HG02678 (cell line): ENCODE measurements around the gene BNC2.

Experiments
- ATAC-seq: cut with Tn5 transposase; IDR thresholded peaks from one replicate; pipeline ENCODE4 v1.9.1; 2021; ENCODE audit warnings: mild to moderate bottlenecking, moderate library complexity; ENCODE audit not compliant: unreplicated experiment

BNC2 gene

GRCh38 chr9:16869882-16870595, 431 bp downstream of the BNC2 start:
- ATAC-seq = no peak

DNA sequence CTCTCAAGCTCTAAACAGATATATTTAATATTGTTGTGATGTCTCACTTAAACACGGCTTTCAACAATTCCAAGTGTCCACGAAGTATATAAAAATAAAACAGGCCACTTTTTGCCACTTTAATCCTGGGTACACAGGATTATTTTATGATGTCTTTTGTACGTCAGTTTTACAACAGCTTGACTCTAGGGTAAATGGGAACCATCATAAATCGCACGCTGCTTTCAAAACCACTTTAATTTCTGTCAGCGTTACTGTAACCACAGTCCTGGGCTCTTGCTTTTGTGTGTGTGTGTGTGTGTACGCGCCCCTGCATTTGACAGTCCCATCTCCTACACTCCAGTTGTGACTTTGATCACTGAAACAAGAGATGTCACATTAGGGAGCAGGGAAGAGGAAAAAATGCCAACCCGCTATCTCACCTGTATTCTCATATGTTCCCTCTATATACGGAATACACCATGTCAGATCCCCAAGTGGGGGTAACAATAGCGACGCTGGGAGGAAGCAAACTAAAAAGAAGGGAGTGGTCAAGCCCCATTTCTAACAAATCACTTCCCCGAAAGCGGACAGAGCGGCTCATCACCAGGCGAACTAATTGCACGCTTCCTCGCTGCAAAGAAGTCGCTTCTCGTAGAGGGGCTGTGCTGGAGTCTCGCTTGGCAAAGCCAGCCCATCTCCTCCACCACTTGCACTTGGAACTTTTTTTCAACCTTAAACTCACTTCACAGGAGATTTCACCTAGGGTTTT, 1.2 kb downstream of the BNC2 start:
- no peak for ATAC-seq

DNA sequence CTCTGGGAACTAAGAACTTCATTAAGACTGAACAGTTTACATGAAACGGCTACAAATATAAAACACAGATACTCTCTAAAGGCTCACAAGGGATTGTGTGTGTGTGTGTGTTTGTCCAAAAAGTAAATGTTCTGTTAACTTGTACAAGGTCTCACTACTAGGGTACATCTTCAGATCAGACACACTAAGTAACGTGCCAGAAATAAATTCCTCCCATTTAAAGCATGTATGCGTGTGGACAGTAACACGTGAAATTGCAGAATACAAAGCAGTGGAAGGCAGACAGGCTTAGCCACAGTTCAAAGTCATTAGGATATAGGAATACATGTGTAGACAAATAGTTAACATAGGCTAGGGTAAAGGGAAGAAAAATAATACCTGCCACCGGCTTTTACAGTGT, 1.8 kb downstream of the BNC2 start:
- ATAC-seq = no peak

DNA sequence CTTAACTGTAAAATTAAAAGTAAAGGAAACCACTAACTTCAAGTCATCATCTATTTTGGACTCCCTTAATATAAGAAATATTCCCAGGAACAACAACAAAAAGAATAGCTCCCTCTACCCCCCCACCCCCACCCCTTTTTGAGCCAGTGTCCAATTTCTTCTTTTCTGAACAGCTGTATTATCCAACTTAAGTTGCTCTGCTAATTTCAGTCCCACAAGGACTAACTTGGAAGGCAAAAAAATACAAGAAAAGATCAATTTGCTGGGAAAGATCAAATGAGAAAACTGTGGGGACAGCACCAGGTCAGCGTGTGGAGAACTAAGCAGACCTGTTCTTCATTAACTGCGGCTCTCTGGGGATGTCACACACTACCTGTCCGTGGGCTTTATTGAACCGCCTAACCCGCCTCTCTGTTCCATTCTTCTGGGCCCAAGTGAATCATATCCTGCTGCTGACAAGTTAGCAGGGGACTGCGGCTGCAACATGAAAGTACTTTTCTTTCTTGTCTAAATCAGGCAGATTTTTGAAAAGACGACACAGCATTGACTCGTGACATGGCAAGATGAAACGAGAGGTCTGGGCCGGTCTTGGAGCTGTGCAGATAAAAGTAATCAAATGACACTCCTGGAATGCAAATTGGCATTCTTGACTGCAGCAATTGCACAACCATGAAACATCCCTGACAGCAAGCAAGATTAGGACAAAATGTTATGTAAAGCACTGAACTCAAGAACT, 2.7 kb downstream of the BNC2 start:
- no peak for ATAC-seq

DNA sequence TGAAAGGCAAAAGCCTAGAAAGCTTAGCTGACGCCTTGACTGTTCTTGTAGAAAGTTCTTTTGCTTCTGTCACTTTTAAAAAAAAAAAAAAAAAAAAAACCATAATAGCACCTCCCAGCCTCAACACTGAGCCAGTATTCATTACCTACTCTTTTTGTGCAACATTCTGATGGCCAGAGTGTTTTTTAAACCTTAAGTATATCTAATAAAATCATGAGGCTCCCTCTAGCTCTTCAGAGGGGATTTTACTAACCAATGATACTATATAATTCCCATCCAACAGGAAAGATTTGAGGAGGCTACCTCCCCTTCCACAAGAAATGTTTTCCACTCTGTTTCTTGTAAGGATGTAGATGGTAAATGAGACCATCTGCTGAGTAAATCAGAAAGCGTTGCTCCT, 3.9 kb downstream of the BNC2 start:
- no peak for ATAC-seq

GRCh38 chr9:16864649-16865434, 5.6 kb downstream of the BNC2 start:
- no peak for ATAC-seq

- no peak for ATAC-seq
Observed at GRCh38 chr9:16848179-16848578, 22.3 kb downstream of the BNC2 start.

DNA sequence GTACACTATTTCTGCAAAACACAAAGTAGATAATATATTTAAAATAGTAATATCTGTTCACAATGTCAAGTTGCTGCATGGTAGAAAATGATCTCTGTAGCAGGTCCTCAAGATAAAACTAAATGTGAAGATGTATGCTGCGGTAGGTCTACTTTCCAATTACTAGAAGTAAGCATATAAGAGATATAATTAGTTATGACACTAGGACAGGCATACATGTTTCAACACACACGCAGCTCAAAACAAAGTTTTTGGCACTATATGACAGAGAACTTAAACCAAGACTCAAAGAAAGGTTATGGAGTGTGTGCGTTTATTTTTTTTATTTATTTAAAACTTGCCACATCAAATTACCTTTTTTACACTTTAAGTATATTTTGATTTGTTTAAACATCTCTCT, 23.5 kb downstream of the BNC2 start:
- no peak for ATAC-seq

DNA sequence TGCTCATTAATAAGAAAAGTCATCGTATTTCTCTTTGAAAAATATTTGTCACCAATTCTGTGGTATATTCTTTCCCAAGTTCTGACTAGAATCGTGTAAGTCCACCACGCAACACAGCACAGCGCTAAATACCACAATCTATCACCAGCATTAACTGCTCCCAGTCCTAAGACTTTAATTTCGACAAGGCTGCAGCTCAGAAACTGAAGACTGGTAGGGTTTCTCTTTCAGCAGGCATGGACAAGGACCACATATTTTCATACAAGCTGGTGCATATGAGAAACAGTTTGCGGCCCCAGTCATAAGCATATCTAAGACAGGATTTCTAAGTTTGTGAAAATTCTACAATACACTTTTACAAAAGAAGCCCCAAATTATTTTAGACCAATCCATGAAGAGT, 24.1 kb downstream of the BNC2 start:
- no peak for ATAC-seq

- no peak for ATAC-seq
Observed at GRCh38 chr9:16834817-16835216, 35.7 kb downstream of the BNC2 start.

DNA sequence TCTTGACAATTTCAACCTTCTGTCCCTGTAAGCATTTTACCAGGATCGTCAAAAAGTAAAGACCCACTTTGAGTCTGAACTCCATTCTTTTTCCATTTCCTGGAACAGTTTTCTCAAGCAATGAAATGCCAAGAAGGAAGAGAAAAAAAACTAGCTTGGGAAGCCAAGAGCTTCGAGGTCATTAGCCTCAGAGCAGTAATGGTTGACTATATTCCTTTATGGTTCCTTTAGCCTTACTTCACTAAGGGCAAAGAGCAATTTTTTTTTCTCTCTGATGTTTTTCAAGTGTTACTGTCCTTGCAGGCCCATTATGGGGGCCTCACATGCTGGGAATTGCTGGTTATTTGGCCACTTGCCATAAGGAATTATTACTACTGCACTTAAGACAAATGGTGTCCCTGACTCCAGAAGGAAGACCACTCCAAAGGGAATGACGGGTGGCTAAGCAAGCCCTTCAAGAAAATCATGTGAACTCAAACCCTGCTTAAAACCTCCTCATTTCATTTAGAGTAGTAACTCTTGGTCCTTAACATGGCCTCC, 37.1 kb downstream of the BNC2 start:
- no peak for ATAC-seq

DNA sequence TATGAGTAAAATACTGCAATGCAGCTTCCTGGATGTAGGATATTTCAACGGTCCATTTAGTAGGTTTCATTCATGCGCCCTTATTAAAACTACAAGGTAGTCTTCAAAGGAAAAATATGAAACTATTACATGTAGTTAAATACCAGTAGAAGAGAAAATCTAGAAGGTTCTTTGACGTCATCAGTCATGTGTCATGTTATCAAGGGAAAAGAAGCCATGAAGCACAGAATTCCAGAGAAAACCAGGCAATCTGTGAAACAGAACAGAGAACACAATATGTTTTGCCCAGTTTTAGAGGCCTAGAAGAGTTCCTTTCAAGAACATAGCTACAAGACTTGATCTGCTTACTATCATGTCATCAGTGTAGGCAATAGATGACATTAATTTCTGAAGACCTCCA, 38.4 kb downstream of the BNC2 start:
- no peak for ATAC-seq

GRCh38 chr9:16830806-16831205, 39.7 kb downstream of the BNC2 start:
- no peak for ATAC-seq

DNA sequence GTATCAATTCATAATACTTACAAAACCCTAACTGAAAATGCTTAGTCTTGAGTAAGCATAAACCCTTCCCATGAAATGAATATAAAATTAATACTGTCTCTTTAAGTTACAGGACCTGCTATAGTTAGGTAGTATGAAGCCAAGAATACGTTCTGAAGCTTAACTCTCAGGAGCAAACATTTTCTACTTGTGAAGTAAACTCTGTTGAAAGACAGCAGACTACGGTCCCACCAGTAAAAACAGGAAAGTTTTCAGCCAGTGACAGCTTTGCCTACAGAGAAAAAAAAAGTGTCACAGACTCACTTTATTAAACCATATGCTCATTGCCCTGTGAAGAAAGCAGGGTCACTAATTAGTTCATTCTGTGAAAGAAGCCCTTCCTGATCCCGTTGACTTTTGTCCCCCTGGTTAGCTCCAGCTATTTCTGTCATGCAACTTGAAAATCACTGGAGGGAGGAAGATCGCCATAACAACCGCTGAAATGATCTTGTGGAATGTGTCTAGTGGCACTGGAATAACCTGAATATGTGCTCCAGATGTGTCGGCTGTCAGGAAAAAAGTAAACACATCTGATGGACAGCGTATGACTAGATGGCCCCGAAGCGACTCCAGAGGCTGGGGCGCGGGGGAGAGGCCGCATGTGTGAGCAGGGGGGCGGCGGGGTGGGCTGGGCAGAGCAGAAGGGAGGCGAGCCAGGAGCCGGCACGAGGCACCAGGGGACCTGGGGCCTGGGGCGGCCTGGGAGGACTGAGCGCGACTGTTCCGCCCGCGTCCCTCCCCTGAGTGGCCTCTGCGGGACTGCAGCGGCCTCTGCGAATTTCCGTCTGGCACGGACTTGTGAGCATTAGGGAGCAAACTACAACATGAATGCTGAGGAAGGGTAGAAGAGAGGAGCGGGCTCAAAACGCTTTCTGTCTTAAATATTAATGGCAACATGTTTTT, 41.9 kb downstream of the BNC2 start:
- no peak for ATAC-seq

- ATAC-seq = no peak
Observed at GRCh38 chr9:16825971-16826625, 44.4 kb downstream of the BNC2 start.

- ATAC-seq = no peak
Observed at GRCh38 chr9:16825331-16825725, 45.1 kb downstream of the BNC2 start.

GRCh38 chr9:16824545-16825330, 45.7 kb downstream of the BNC2 start:
- no peak for ATAC-seq

GRCh38 chr9:16823906-16824305, 46.6 kb downstream of the BNC2 start:
- no peak for ATAC-seq
